Measurements from ENCODE around the gene PRM1. TPM values are rescaled to one million over a fixed set of nuclear protein-coding genes. Genes with fewer than 3 reads are reported as not detected.

PRM1 gene
- total and polyA plus RNA-seq, 2 experiments from 2014 or later, result not detected

- Histone ChIP-seq H2AFZ (no peak overlapping the region), H3K27me3 (no peaks in the 10 kb centered on the region), H3K9me3 (ENCODE audit: low read depth) (no peaks in the 10 kb centered on the region), H3K27ac (no peak overlapping the region), H3K9me2 (replicated peaks; ENCODE audit: insufficient read depth) (no peaks in the 10 kb centered on the region), H3K4me2 (no peak overlapping the region), H4K20me1 (ENCODE audit: insufficient read depth, poor library complexity, severe bottlenecking) (no peaks in the 10 kb centered on the region), H3K36me3 (replicated peaks; ENCODE audit: insufficient read depth, low read depth) (no peaks in the 10 kb centered on the region), H3K4me1 (ENCODE audit: insufficient read depth) (no peaks in the 10 kb centered on the region), H3K79me2 (no peaks in the 10 kb centered on the region), H3K4me3 (no peak overlapping the region)
- 90% methylated on average over 13 of the region's 13 CpGs for WGBS (ENCODE audit: low lambda C conversion rate, missing lambda C conversion rate)
- DNase-seq (ENCODE audit: low spot score), result no peak
- TF ChIP-seq EZH2phosphoT487 (IDR thresholded peaks at IDR 0.05; ENCODE audit: low read depth, severe bottlenecking, unreplicated experiment), result no peak
- TF ChIP-seq EZH2 (IDR thresholded peaks at IDR 0.05; ENCODE audit: borderline replicate concordance), result no peak
- TF ChIP-seq CTCF (IDR thresholded peaks at IDR 0.05; ENCODE audit: poor library complexity), result no peak
Measured at GRCh38 chr16:11234884-11235702, 46.0 kb downstream of the PRM1 start.

DNA sequence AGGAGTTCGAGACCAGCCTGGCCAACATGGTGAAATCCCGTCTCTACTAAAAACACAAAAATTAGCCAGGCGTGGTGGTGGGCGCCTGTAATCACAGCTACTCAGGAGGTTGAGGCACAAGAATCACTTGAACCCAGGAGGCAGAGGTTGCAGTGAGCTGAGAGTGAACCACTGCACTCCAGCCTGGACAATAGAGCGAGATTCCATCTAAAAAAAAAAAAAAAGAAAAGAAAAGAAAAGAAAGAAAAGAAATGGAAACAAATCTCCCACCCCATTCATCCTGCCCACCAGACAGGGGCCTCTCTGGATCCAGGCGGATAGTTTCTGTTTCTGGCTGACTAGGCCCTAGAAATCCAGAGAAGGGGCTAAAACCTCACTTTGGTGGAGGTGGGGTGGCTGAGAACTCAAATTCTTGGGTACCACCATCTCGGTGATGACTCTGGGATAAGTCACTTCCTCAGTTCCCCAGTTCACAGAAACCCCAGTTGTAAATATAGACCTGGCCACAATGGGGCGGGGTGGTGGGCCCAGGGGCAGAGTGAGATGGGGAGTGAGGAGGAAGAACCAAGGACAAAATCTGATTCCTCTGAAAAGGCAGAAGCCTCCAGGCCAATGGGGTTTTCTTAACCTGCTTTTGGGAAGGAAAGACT lies 47.3 kb downstream of the PRM1 start:
- Histone ChIP-seq H3K4me1 (ENCODE audit: insufficient read depth) (no peaks in the 10 kb centered on the region), H4K20me1 (ENCODE audit: insufficient read depth, poor library complexity, severe bottlenecking) (no peaks in the 10 kb centered on the region), H3K4me3 (no peak overlapping the region), H3K27ac (no peak overlapping the region), H3K4me2 (no peak overlapping the region), H3K27me3 (no peaks in the 10 kb centered on the region), H3K9me2 (replicated peaks; ENCODE audit: insufficient read depth) (no peaks in the 10 kb centered on the region), H2AFZ (no peak overlapping the region), H3K36me3 (replicated peaks; ENCODE audit: insufficient read depth, low read depth) (no peaks in the 10 kb centered on the region), H3K79me2 (no peaks in the 10 kb centered on the region), H3K9me3 (ENCODE audit: low read depth) (no peaks in the 10 kb centered on the region)
- DNase-seq (ENCODE audit: low spot score), result no peak
- TF ChIP-seq CTCF (IDR thresholded peaks at IDR 0.05; ENCODE audit: poor library complexity) (no peak), EZH2phosphoT487 (IDR thresholded peaks at IDR 0.05; ENCODE audit: low read depth, severe bottlenecking, unreplicated experiment) (no peak), EZH2 (IDR thresholded peaks at IDR 0.05; ENCODE audit: borderline replicate concordance) (no peak)
- 92% methylated on average over 8 of the region's 8 CpGs for whole genome bisulfite sequencing (ENCODE audit: low lambda C conversion rate, missing lambda C conversion rate)

GRCh38 chr16:11232852-11233726 lies 48.0 kb downstream of the PRM1 start:
- H3K36me3 ChIP-seq (replicated peaks; ENCODE audit: insufficient read depth, low read depth), result no peaks in the 10 kb centered on the region
- H3K4me2 ChIP-seq, result no peak overlapping the region
- no peaks in the 10 kb centered on the region for H3K27me3 ChIP-seq
- no peaks in the 10 kb centered on the region for H4K20me1 ChIP-seq (ENCODE audit: insufficient read depth, poor library complexity, severe bottlenecking)
- no peak for DNase-seq (ENCODE audit: low spot score)
- H3K4me1 ChIP-seq (ENCODE audit: insufficient read depth), result no peaks in the 10 kb centered on the region
- no peak overlapping the region for H3K4me3 ChIP-seq
- no peak overlapping the region for H2AFZ ChIP-seq
- WGBS (ENCODE audit: low lambda C conversion rate, missing lambda C conversion rate), result 83% methylated on average over 33 of the region's 35 CpGs
- H3K79me2 ChIP-seq, result no peaks in the 10 kb centered on the region
- TF ChIP-seq CTCF (IDR thresholded peaks at IDR 0.05; ENCODE audit: poor library complexity) (no peak), EZH2 (IDR thresholded peaks at IDR 0.05; ENCODE audit: borderline replicate concordance) (no peak), EZH2phosphoT487 (IDR thresholded peaks at IDR 0.05; ENCODE audit: low read depth, severe bottlenecking, unreplicated experiment) (no peak)
- no peaks in the 10 kb centered on the region for H3K9me2 ChIP-seq (replicated peaks; ENCODE audit: insufficient read depth)
- H3K9me3 ChIP-seq (ENCODE audit: low read depth), result no peaks in the 10 kb centered on the region
- H3K27ac ChIP-seq, result no peak overlapping the region

Measured in hepatocyte (in vitro differentiated cells).